Panc1 (cell line): Measurements from ENCODE around the gene CUX1. TPM values are rescaled to one million over a fixed set of nuclear protein-coding genes. Genes with fewer than 3 reads are reported as not detected.

ENCODE experiments used
- ATAC-seq: fragments of 200-7000 bp; cut with Tn5 transposase; 2 replicates; pipeline ENCODE4 v1.9.1; 2020; ENCODE audit warnings: mild to moderate bottlenecking, moderate library complexity
- BruUV-seq: library from RNA; stranded (reverse); fragments of 400-500 nt; replicated peaks from 2 replicates; lab custom pipeline; 2021; lab: Mats Ljungman, UMichigan
- CTCF ChIA-PET: fragments of 300-600 bp; sonication (Branson Sonifier 250); formaldehyde crosslinking; loops from one replicate; lab custom pipeline; 2022; ENCODE audit warnings: antibody characterized with exemption; lab: Charles Lee
- POLR2A ChIA-PET: fragments of 300-600 bp; sonication (Branson Sonifier 250); formaldehyde crosslinking; loops from one replicate; lab custom pipeline; 2022; ENCODE audit warnings: antibody characterized with exemption; lab: Charles Lee
- DNase-seq: peaks from one replicate; pipeline ENCODE4 v3.0.0-alpha.2; 2010; ENCODE audit warnings: low read depth, low spot score
- H3K27ac ChIP-seq: 2 replicates; pipeline ENCODE4 v1.5.1; 2011; ENCODE audit warnings: mild to moderate bottlenecking, low read length, inconsistent platforms
- H3K27me3 ChIP-seq: fragments of 200-500 bp; sonication (Bioruptor generic); 2 replicates; pipeline ENCODE4 v1.6.0; 2014; ENCODE audit warnings: low read length, inconsistent platforms; ENCODE audit not compliant: control insufficient read depth, insufficient read depth
- H3K36me3 ChIP-seq: fragments of 200-500 bp; sonication (Bioruptor generic); 2 replicates; pipeline ENCODE4 v1.5.1; 2014; ENCODE audit warnings: inconsistent platforms, mild to moderate bottlenecking, low read length, moderate library complexity; ENCODE audit not compliant: control insufficient read depth, insufficient read depth
- H3K4me1 ChIP-seq: 2 replicates; pipeline ENCODE4 v1.5.1; 2011; ENCODE audit warnings: inconsistent platforms, mild to moderate bottlenecking, low read length, moderate library complexity; ENCODE audit not compliant: control insufficient read depth, insufficient read depth
- H3K4me3 ChIP-seq, 2 experiments: 2 replicates each; pipeline ENCODE4 v1.5.1; 2011 to 2012; ENCODE audit warnings: low read depth in 2 of 2, low read length in 2 of 2, mild to moderate bottlenecking in 2 of 2, inconsistent platforms in 1 of 2, moderate library complexity in 1 of 2
- H3K9me3 ChIP-seq: fragments of 200-500 bp; sonication (Bioruptor generic); 2 replicates; pipeline ENCODE4 v1.5.1; 2014; ENCODE audit warnings: low read depth, mild to moderate bottlenecking, inconsistent platforms, low read length, moderate library complexity; ENCODE audit not compliant: control insufficient read depth, insufficient read depth
- POLR2AphosphoS5 ChIP-seq: IDR thresholded peaks from 2 replicates; pipeline ENCODE4 v1.6.1; 2012; ENCODE audit warnings: mild to moderate bottlenecking, low read depth, low read length, moderate library complexity
- SIN3A ChIP-seq: IDR thresholded peaks from 2 replicates; pipeline ENCODE4 v1.6.1; 2012; ENCODE audit warnings: low read depth, mild to moderate bottlenecking, low read length, moderate library complexity, borderline replicate concordance; ENCODE audit not compliant: insufficient read depth
- TCF7L2 ChIP-seq: IDR thresholded peaks from 2 replicates; pipeline ENCODE4 v1.6.1; 2011; ENCODE audit warnings: mild to moderate bottlenecking, low read depth, low read length, inconsistent platforms
- in situ Hi-C: cut with HindIII; loops from 2 replicates; pipeline ENCODE4 v1.10.0; 2016; ENCODE audit warnings: low sequenced_read_pairs, low pct_unique_long_range_greater_than_20kb
- intact Hi-C: fragments of 100-400 bp; cut with micrococcal nuclease; formaldehyde crosslinking; loops from one replicate; pipeline ENCODE4 v1.10.0; 2022; ENCODE audit not compliant: unreplicated experiment
- total RNA-seq: library from RNA; stranded (reverse); gene quantifications from one replicate; pipeline ENCODE4 v1.2.1, GENCODE V29; 2021; ENCODE audit not compliant: unreplicated experiment
- TF ChIP-seq, protein P1 (sequence below), 2 experiments: IDR thresholded peaks; 2 replicates each; pipeline ENCODE4 v1.6.1; 2011 to 2012; ENCODE audit warnings: low read depth in 2 of 2, control low read depth in 1 of 2, low read length in 1 of 2, mild to moderate bottlenecking in 1 of 2, moderate library complexity in 1 of 2; ENCODE audit not compliant: insufficient read depth in 1 of 2
- TF ChIP-seq, protein P2 (sequence below): fragments of 450-650 bp; IDR thresholded peaks from 2 replicates; pipeline ENCODE4 v1.5.1; 2017; ENCODE audit warnings: mild to moderate bottlenecking

CUX1 gene
- total RNA-seq, 1 experiment from 2014 or later: 50.9 TPM

DNA sequence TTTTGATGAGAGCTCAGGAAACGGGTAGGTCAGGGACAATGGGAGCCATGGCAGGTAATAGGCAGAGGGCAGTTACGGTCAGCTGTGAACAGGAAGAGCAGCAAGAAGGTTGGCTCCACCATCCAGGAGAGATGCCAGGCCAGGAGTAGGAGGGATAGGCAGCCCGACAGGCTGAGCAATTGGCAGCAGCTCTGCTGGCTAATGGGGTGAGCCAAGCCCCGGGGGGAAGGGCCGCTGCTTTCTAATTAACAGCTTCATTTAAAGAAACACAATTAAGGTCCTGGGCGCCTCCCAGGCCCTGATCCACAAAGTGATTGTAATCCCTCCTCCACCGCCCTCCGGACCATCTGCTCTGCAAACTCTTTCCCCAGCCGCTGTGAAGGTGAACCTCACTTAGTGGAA, 493.0 kb downstream of the CUX1 start:
- H3K4me1 ChIP-seq: peaks cover 3% of the 10 kb centered on the region; the same call in 1 of the 2 replicates
- no peak overlapping the region for H3K27ac ChIP-seq
- ATAC-seq: no peak
- intact Hi-C loops (no loop called here), in situ Hi-C loops (no loop called here)
- no peaks in the 10 kb centered on the region for H3K27me3 ChIP-seq
- ChIA-PET POLR2A (interaction anchor here (0.7 kb wide), 1 partner anchor 22 kb away, joined by 4 read pairs; no protein-coding TSS in a partner anchor), CTCF (no interaction called here)
- no TSS peak for BruUV-seq
- TF ChIP-seq, protein P1, sequence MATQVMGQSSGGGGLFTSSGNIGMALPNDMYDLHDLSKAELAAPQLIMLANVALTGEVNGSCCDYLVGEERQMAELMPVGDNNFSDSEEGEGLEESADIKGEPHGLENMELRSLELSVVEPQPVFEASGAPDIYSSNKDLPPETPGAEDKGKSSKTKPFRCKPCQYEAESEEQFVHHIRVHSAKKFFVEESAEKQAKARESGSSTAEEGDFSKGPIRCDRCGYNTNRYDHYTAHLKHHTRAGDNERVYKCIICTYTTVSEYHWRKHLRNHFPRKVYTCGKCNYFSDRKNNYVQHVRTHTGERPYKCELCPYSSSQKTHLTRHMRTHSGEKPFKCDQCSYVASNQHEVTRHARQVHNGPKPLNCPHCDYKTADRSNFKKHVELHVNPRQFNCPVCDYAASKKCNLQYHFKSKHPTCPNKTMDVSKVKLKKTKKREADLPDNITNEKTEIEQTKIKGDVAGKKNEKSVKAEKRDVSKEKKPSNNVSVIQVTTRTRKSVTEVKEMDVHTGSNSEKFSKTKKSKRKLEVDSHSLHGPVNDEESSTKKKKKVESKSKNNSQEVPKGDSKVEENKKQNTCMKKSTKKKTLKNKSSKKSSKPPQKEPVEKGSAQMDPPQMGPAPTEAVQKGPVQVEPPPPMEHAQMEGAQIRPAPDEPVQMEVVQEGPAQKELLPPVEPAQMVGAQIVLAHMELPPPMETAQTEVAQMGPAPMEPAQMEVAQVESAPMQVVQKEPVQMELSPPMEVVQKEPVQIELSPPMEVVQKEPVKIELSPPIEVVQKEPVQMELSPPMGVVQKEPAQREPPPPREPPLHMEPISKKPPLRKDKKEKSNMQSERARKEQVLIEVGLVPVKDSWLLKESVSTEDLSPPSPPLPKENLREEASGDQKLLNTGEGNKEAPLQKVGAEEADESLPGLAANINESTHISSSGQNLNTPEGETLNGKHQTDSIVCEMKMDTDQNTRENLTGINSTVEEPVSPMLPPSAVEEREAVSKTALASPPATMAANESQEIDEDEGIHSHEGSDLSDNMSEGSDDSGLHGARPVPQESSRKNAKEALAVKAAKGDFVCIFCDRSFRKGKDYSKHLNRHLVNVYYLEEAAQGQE (IDR thresholded peaks at IDR 0.05; ENCODE audit: insufficient read depth in 1 of 2, low read depth in 2 of 2, low read length in 1 of 2): no peak
- no peak for TF ChIP-seq TCF7L2
- no peak for TF ChIP-seq SIN3A
- no peak for TF ChIP-seq POLR2AphosphoS5
- TF ChIP-seq, protein P2, sequence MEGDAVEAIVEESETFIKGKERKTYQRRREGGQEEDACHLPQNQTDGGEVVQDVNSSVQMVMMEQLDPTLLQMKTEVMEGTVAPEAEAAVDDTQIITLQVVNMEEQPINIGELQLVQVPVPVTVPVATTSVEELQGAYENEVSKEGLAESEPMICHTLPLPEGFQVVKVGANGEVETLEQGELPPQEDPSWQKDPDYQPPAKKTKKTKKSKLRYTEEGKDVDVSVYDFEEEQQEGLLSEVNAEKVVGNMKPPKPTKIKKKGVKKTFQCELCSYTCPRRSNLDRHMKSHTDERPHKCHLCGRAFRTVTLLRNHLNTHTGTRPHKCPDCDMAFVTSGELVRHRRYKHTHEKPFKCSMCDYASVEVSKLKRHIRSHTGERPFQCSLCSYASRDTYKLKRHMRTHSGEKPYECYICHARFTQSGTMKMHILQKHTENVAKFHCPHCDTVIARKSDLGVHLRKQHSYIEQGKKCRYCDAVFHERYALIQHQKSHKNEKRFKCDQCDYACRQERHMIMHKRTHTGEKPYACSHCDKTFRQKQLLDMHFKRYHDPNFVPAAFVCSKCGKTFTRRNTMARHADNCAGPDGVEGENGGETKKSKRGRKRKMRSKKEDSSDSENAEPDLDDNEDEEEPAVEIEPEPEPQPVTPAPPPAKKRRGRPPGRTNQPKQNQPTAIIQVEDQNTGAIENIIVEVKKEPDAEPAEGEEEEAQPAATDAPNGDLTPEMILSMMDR: no peak
- no peak for DNase-seq
- H3K36me3 ChIP-seq: no peaks in the 10 kb centered on the region
- no peak overlapping the region for H3K4me3 ChIP-seq
- no peaks in the 10 kb centered on the region for H3K9me3 ChIP-seq

DNA sequence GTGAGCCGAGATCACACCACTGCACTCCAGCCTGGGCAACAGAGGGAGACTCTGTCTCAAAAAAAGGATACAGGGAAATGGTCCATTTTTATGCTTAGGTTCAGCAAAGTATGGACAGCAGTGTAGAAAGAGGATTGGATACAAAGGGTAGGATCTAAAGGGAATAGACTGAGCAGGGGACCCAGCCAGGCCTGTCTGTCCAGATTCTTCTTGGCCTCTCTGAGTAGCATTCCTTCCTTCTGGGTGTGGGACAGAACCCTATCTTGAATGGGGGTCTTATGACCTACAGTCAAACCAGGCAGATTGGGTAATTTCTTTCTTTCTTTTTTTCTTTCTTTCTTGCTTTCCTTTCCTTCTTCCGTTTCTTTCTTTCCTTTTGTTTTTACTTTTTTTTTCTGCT, 494.9 kb downstream of the CUX1 start:
- H3K4me3 ChIP-seq: no peak overlapping the region
- no peaks in the 10 kb centered on the region for H3K4me1 ChIP-seq
- ChIA-PET POLR2A (no interaction called here), CTCF (no interaction called here)
- no peak for DNase-seq
- in situ Hi-C loops (no loop called here), intact Hi-C loops (no loop called here)
- H3K9me3 ChIP-seq: no peaks in the 10 kb centered on the region
- no peaks in the 10 kb centered on the region for H3K36me3 ChIP-seq
- ATAC-seq: no peak
- no peaks in the 10 kb centered on the region for H3K27me3 ChIP-seq
- TF ChIP-seq, protein P2: no peak
- TF ChIP-seq, protein P1 (IDR thresholded peaks at IDR 0.05; ENCODE audit: insufficient read depth in 1 of 2, low read depth in 2 of 2, low read length in 1 of 2): no peak
- no peak for TF ChIP-seq TCF7L2
- no peak for TF ChIP-seq POLR2AphosphoS5
- no peak for TF ChIP-seq SIN3A
- no peak overlapping the region for H3K27ac ChIP-seq
- no TSS peak for BruUV-seq
